Progenitor cell of endocrine pancreas (in vitro differentiated cells): ENCODE results near the gene GSK3B. TPM values are rescaled to one million over a fixed set of nuclear protein-coding genes. Genes with fewer than 3 reads are reported as not detected.

Experiments used
- DNase-seq: peaks from one replicate; pipeline ENCODE4 v3.0.0; 2021; ENCODE audit warnings: low spot score; ENCODE audit not compliant: unreplicated experiment
- H3K27ac Mint-ChIP-seq: 2 replicates; pipeline ENCODE4 v1.8.0; 2021; ENCODE audit warnings: mild to moderate bottlenecking, moderate library complexity, mixed read lengths
- H3K27me3 Mint-ChIP-seq: 2 replicates; pipeline ENCODE4 v1.8.0; 2021; ENCODE audit warnings: mixed read lengths
- H3K36me3 Mint-ChIP-seq: 2 replicates; pipeline ENCODE4 v1.8.0; 2022; ENCODE audit warnings: mixed read lengths; ENCODE audit not compliant: insufficient read depth
- H3K4me1 Mint-ChIP-seq: 2 replicates; pipeline ENCODE4 v1.8.0; 2021; ENCODE audit warnings: low read depth, mixed read lengths
- H3K4me3 Mint-ChIP-seq: 2 replicates; pipeline ENCODE4 v1.8.0; 2021; ENCODE audit warnings: low read depth, mild to moderate bottlenecking, moderate library complexity, mixed read lengths
- H3K9me3 Mint-ChIP-seq: 2 replicates; pipeline ENCODE4 v1.8.0; 2021; ENCODE audit warnings: low read depth, mixed read lengths
- total RNA-seq: library from RNA; stranded (reverse); gene quantifications from 2 replicates; pipeline ENCODE4 v1.2.1, GENCODE V29; 2021
- TF ChIP-seq, protein P1 (sequence below): fragments of 200-600 bp; sonication (generic); IDR thresholded peaks from one replicate; pipeline ENCODE4 v1.5.0; 2021; ENCODE audit warnings: antibody characterized with exemption, mild to moderate bottlenecking; ENCODE audit not compliant: unreplicated experiment

Gene GSK3B
- total RNA-seq, 1 donor from 2014 or later = 80.0 TPM

DNA sequence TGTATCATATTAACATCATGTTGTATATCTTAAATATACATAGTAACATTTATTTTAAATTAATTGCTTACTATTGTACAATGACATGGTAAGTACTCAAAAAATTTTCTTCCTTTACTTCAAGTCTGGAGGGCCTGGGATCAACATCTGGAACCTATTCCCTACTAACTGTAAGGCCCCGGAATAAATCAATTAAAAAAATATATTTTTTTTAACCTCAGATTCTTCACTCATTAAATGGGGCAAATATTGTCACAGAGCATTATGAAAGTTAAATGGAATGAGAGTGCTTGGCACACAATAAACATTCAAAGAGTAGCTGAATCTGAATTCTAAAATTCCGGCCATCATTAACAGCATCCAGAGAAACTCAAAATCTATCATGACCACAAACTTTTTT is 16.5 kb downstream of the GSK3B start:
- Mint-ChIP-seq H3K9me3 (peaks cover 15% of the 10 kb centered on the region), H3K27ac (peak overlapping the region; percentile 79), H3K36me3 (peaks cover 20% of the 10 kb centered on the region), H3K4me3 (no peak overlapping the region), H3K4me1 (peaks cover 4% of the 10 kb centered on the region), H3K27me3 (no peaks in the 10 kb centered on the region)
- TF ChIP-seq, protein P1, sequence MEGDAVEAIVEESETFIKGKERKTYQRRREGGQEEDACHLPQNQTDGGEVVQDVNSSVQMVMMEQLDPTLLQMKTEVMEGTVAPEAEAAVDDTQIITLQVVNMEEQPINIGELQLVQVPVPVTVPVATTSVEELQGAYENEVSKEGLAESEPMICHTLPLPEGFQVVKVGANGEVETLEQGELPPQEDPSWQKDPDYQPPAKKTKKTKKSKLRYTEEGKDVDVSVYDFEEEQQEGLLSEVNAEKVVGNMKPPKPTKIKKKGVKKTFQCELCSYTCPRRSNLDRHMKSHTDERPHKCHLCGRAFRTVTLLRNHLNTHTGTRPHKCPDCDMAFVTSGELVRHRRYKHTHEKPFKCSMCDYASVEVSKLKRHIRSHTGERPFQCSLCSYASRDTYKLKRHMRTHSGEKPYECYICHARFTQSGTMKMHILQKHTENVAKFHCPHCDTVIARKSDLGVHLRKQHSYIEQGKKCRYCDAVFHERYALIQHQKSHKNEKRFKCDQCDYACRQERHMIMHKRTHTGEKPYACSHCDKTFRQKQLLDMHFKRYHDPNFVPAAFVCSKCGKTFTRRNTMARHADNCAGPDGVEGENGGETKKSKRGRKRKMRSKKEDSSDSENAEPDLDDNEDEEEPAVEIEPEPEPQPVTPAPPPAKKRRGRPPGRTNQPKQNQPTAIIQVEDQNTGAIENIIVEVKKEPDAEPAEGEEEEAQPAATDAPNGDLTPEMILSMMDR = no peak
- no peak for DNase-seq

GRCh38 chr3:120072867-120073525 is 21.3 kb downstream of the GSK3B start:
- H3K4me3 Mint-ChIP-seq = no peak overlapping the region
- H3K36me3 Mint-ChIP-seq = peaks cover 19% of the 10 kb centered on the region
- peaks cover 15% of the 10 kb centered on the region for H3K9me3 Mint-ChIP-seq
- TF ChIP-seq, protein P1 = no peak
- peaks cover 7% of the 10 kb centered on the region for H3K4me1 Mint-ChIP-seq
- no peak for DNase-seq
- H3K27me3 Mint-ChIP-seq = no peaks in the 10 kb centered on the region
- no peak overlapping the region for H3K27ac Mint-ChIP-seq

GRCh38 chr3:120071259-120071658 is 23.0 kb downstream of the GSK3B start:
- TF ChIP-seq, protein P1 = no peak
- H3K4me1 Mint-ChIP-seq = peaks cover 7% of the 10 kb centered on the region
- peaks cover 11% of the 10 kb centered on the region for H3K9me3 Mint-ChIP-seq
- DNase-seq = no peak
- no peak overlapping the region for H3K27ac Mint-ChIP-seq
- H3K36me3 Mint-ChIP-seq = peaks cover 19% of the 10 kb centered on the region
- no peaks in the 10 kb centered on the region for H3K27me3 Mint-ChIP-seq
- H3K4me3 Mint-ChIP-seq = no peak overlapping the region

- Mint-ChIP-seq H3K4me1 (peaks cover 6% of the 10 kb centered on the region), H3K36me3 (peaks cover 18% of the 10 kb centered on the region), H3K27ac (no peak overlapping the region), H3K9me3 (peaks cover 9% of the 10 kb centered on the region), H3K4me3 (no peak overlapping the region), H3K27me3 (no peaks in the 10 kb centered on the region)
- TF ChIP-seq, protein P1 = no peak
- no peak for DNase-seq
Observed at GRCh38 chr3:120070263-120070981, 23.8 kb downstream of the GSK3B start.

GRCh38 chr3:120067083-120067482 is 27.2 kb downstream of the GSK3B start:
- Mint-ChIP-seq H3K4me3 (no peak overlapping the region), H3K36me3 (peaks cover 16% of the 10 kb centered on the region), H3K9me3 (peaks cover 5% of the 10 kb centered on the region), H3K27ac (no peak overlapping the region), H3K27me3 (no peaks in the 10 kb centered on the region), H3K4me1 (peaks cover 6% of the 10 kb centered on the region)
- no peak for DNase-seq
- TF ChIP-seq, protein P1 = no peak
